Psoas muscle (tissue), 8 donors: ENCODE measurements around the gene UBE2U. TPM values are rescaled to one million over a fixed set of nuclear protein-coding genes. Genes with fewer than 3 reads are reported as not detected.

Experiments used
- ATAC-seq, 4 donors: fragments of 200-7000 bp; cut with Tn5 transposase; one replicate each; pipeline ENCODE4 v1.9.1; 2020; ENCODE audit warnings: moderate library complexity in 3 of 4, mild to moderate bottlenecking in 2 of 4
- DNase-seq, 2 donors: peaks; one replicate each; pipeline ENCODE4 v3.0.0-alpha.2; 2020
- H3K27ac ChIP-seq: fragments of 200-600 bp; one replicate; pipeline ENCODE4 v1.8.0; 2022
- H3K27me3 ChIP-seq, 3 donors: fragments of 200-600 bp in 1 of 3; one replicate each; pipeline versions ENCODE4 v1.6.1 to v1.8.0; 2013 to 2022; ENCODE audit warnings: low read length in 2 of 3, mild to moderate bottlenecking in 2 of 3, moderate library complexity in 1 of 3; ENCODE audit not compliant: insufficient read depth in 3 of 3
- H3K36me3 ChIP-seq, 2 donors: fragments of 200-600 bp in 1 of 2; one replicate each; pipeline versions ENCODE4 v1.6.1 to v1.8.0; 2013 to 2022; ENCODE audit warnings: low read depth in 1 of 2, mild to moderate bottlenecking in 1 of 2, moderate library complexity in 1 of 2; ENCODE audit not compliant: insufficient read depth in 1 of 2
- H3K4me1 ChIP-seq: fragments of 200-600 bp; one replicate; pipeline ENCODE4 v1.8.0; 2022
- H3K4me3 ChIP-seq: fragments of 200-600 bp; one replicate; pipeline ENCODE4 v1.8.0; 2022; ENCODE audit warnings: mild to moderate bottlenecking
- H3K9me3 ChIP-seq: fragments of 200-600 bp; one replicate; pipeline ENCODE4 v1.8.0; 2022
- WGBS, 3 donors: extraction: QIAGEN DNeasy Blood & Tissue Kit; methylation state at CpG; one replicate each; pipeline versions ENCODE4 v1.1.6 to v1.1.7; 2013; 5-methylcytosine and 5-hydroxymethylcytosine counted together
- intact Hi-C, 2 donors: fragments of 100-400 bp; cut with DNase I; formaldehyde crosslinking; loops; one replicate each; pipeline versions ENCODE4 v1.11.0 to v1.14.2; 2022
- polyA plus RNA-seq, 3 donors: library from polyadenylated mRNA; stranded (reverse); fragments of 200-250 nt; gene quantifications; one replicate each; pipeline ENCODE4 v1.2.3, GENCODE V29; 2013
- total RNA-seq, 4 donors: library from RNA; stranded (reverse); fragmentation: NEBNext Ultra II Directional in 2 of 4; extraction: Animal tissue kit (Norgen Biotek cat#: 25700) in 2 of 4; gene quantifications; one replicate each; pipeline versions ENCODE4 v1.2.1 to v1.2.4, GENCODE V29; 2021 to 2023
- TF ChIP-seq, protein P1 (sequence below): fragments of 200-600 bp; IDR thresholded peaks from one replicate; pipeline ENCODE4 v1.8.0; 2022; ENCODE audit warnings: antibody characterized with exemption
- donor health status: healthy with polysubstance abuse.
- donor health status: DM: no; HTN: no; CAD: no; lungs with moderate emphysema.
- donor health status: Bipolar disorder and iron deficiency.
- donor health status: healthy.
- donor health status: DM: yes; HTN: yes; CAD: no.
- donor health status: DM: no; HTN: no; CAD: no.
- donor health status: DM: no; HTN: no; CAD: no.
- donor health status: DM: yes; HTN: yes; CAD: no.

UBE2U gene
- total and polyA plus RNA-seq, 7 donors: not detected

DNA sequence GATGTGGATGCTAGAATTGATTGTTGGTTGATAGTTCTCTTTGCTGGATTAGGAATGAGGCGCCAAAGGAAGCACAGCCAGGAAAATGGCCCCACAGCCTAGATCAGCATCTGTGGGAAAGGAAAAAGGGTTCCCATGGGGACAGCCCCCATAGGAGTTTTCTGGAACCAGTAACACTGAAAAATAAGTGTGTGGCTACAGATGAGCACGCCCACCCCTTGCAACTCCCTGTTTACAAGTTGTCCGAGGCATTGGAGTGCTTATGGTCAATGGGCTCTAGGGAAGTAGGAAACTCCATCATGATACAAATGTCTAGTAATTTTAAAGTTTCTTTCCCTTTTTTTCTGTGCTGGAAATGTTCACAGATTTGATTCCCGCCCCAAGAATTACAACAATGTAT, 23.8 kb upstream of the UBE2U start:
- 78 to 83% (median 80%) methylated on average over 4 of the region's 4 CpGs for WGBS, 3 donors
- Histone ChIP-seq H3K36me3 (no peaks in the 10 kb centered on the region), H3K9me3 (no peaks in the 10 kb centered on the region), H3K4me1 (peaks cover 9% of the 10 kb centered on the region), H3K27me3 (no peaks in the 10 kb centered on the region), H3K27ac (no peak overlapping the region), H3K4me3 (no peak overlapping the region)
- TF ChIP-seq, protein P1, sequence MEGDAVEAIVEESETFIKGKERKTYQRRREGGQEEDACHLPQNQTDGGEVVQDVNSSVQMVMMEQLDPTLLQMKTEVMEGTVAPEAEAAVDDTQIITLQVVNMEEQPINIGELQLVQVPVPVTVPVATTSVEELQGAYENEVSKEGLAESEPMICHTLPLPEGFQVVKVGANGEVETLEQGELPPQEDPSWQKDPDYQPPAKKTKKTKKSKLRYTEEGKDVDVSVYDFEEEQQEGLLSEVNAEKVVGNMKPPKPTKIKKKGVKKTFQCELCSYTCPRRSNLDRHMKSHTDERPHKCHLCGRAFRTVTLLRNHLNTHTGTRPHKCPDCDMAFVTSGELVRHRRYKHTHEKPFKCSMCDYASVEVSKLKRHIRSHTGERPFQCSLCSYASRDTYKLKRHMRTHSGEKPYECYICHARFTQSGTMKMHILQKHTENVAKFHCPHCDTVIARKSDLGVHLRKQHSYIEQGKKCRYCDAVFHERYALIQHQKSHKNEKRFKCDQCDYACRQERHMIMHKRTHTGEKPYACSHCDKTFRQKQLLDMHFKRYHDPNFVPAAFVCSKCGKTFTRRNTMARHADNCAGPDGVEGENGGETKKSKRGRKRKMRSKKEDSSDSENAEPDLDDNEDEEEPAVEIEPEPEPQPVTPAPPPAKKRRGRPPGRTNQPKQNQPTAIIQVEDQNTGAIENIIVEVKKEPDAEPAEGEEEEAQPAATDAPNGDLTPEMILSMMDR: no peak
- no peak for DNase-seq
- intact Hi-C loops: no loop called here
- no peak for ATAC-seq

DNA sequence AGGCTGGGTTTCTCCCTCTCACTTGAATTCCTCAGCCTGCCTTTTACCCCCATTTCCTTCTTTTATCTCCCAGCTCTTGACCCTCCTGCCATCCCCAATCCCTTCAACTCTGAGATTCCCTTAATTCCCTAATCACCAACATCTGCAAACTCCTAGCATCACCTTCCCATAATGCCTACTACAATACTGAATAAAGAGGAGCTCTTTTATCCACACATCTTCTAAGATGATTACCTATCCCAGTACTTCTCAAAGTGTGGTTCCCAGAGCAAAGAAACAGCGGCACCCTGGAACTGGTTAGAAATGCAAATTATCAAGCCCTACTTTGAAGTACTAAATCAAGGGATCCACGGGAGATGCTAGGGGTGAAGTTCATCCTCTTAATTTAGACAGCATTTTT, 21.2 kb upstream of the UBE2U start:
- Histone ChIP-seq H3K4me3 (no peak overlapping the region), H3K36me3 (no peaks in the 10 kb centered on the region), H3K27ac (no peak overlapping the region), H3K27me3 (no peaks in the 10 kb centered on the region), H3K4me1 (peaks cover 9% of the 10 kb centered on the region), H3K9me3 (no peaks in the 10 kb centered on the region)
- ATAC-seq (no peak), DNase-seq (no peak)
- intact Hi-C loops: loop anchor here in 1 of 2 donors (10.0 kb wide), 1 partner anchor 853 kb away; no protein-coding TSS in a partner anchor
- TF ChIP-seq, protein P1: no peak
- 72 to 82% (median 76%) methylated on average over 2 of the region's 2 CpGs for WGBS, 3 donors

DNA sequence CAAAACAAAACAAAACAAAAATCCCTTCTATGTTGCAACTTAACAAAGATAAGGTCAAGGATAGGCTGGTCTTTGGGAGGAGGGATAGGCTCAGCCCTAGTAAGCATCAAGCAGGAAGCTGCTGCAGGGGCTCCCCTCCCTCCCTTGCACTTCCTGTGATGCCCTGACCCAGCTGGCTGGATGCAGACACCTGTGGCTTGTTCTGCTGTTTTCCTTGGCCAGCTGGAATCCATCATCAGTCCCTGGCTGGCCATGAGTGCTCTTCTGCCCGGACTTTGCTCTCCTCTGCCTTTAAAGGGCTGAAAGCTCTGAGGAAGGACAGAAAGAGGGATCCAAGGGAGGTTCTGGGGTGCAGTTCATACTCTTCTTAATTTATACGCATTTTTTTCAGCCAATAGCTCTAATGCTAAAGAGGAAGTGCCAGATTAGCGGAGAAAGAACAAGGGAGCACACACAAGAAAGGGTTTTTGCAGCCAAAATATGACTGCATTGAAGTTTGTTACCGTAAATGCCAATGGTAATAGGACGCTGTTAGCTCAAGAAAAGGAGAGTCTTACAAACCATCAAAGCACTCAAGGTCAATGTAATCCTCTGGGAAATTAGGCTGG, 19.9 kb upstream of the UBE2U start:
- Histone ChIP-seq H3K9me3 (no peaks in the 10 kb centered on the region), H3K27ac (peak overlapping the region; percentile 62), H3K27me3 (no peaks in the 10 kb centered on the region), H3K4me1 (peaks cover 9% of the 10 kb centered on the region), H3K4me3 (peak overlapping the region; percentile 33), H3K36me3 (no peaks in the 10 kb centered on the region)
- ATAC-seq: peak; percentile 48 to 74 (median 62)
- TF ChIP-seq, protein P1: no peak
- DNase-seq: peak in 1 of 2 donors; percentile 44
- intact Hi-C loops: loop anchor here in 1 of 2 donors (10.0 kb wide), 1 partner anchor 851 kb away; no protein-coding TSS in a partner anchor
- 21 to 26% (median 23%) methylated on average over 5 of the region's 5 CpGs for WGBS, 3 donors

DNA sequence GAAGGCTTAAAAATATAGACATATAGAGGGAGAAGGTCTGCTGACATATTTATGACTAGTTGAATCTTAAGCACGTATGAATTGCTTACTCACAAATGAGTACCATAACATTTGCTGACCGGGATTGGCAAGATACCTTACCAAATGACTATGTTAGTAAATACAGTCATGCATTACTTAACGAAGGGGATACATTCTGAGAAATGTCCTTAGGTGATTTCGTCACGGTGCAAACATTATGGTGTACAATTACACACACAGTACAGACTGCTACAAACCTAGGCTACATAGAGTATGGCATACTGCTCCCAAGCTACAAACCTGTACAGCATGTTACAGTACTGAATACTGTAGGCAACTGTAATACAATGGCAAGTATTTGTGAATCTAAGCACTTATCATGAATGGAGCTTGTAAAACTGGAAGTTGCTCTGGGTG, 19.4 kb upstream of the UBE2U start:
- TF ChIP-seq, protein P1: no peak
- ATAC-seq (peak; percentile 88 to 98 (median 94)), DNase-seq (no peak)
- Histone ChIP-seq H3K27me3 (no peaks in the 10 kb centered on the region), H3K4me3 (peak overlapping the region; percentile 33), H3K9me3 (no peaks in the 10 kb centered on the region), H3K4me1 (peaks cover 9% of the 10 kb centered on the region), H3K27ac (peak overlapping the region; percentile 62), H3K36me3 (no peaks in the 10 kb centered on the region)
- intact Hi-C loops: loop anchor here in 1 of 2 donors (10.0 kb wide), 1 partner anchor 851 kb away; no protein-coding TSS in a partner anchor
- WGBS, 3 donors: 27 to 35% (median 29%) methylated on average over 5 of the region's 5 CpGs
